ENCODE measurements around the gene HAUS2. TPM values are rescaled to one million over a fixed set of nuclear protein-coding genes. Genes with fewer than 3 reads are reported as not detected.

HAUS2 gene
- total and polyA plus RNA-seq, 2 experiments from 2014 or later = 16.6 to 19.1 TPM

- Histone ChIP-seq H3K36me3 (no peaks in the 10 kb centered on the region), H3K4me3 (no peak overlapping the region), H3K9me3 (ENCODE audit: low read depth) (no peaks in the 10 kb centered on the region), H3K27me3 (peaks cover 40% of the 10 kb centered on the region), H3K27ac (no peak overlapping the region), H3K4me1 (ENCODE audit: low read depth) (peaks cover 14% of the 10 kb centered on the region)
- no peak for DNase-seq (ENCODE audit: low read depth in 1 of 2, low spot score in 1 of 2)
- no peak for TF ChIP-seq CTCF (IDR thresholded peaks at IDR 0.05; ENCODE audit: low read depth, low read length)
Measured at GRCh38 chr15:42582569-42583375, 34.1 kb downstream of the HAUS2 start.

- H3K4me1 ChIP-seq (ENCODE audit: low read depth) = peaks cover 14% of the 10 kb centered on the region
- peak in 1 of 2 donors; percentile 25 for DNase-seq (ENCODE audit: low read depth in 1 of 2, low spot score in 1 of 2)
- no peaks in the 10 kb centered on the region for H3K9me3 ChIP-seq (ENCODE audit: low read depth)
- TF ChIP-seq CTCF (IDR thresholded peaks at IDR 0.05; ENCODE audit: low read depth, low read length) = no peak
- no peaks in the 10 kb centered on the region for H3K36me3 ChIP-seq
- H3K4me3 ChIP-seq = no peak overlapping the region
- H3K27me3 ChIP-seq = peaks cover 27% of the 10 kb centered on the region
- no peak overlapping the region for H3K27ac ChIP-seq
Measured at GRCh38 chr15:42584031-42584765, 35.6 kb downstream of the HAUS2 start.

GRCh38 chr15:42590619-42591237, 42.1 kb downstream of the HAUS2 start:
- Histone ChIP-seq H3K4me1 (ENCODE audit: low read depth) (no peaks in the 10 kb centered on the region), H3K36me3 (no peaks in the 10 kb centered on the region), H3K27ac (no peak overlapping the region), H3K4me3 (no peak overlapping the region), H3K9me3 (ENCODE audit: low read depth) (no peaks in the 10 kb centered on the region), H3K27me3 (no peaks in the 10 kb centered on the region)
- DNase-seq (ENCODE audit: low read depth in 1 of 2, low spot score in 1 of 2) = no peak
- no peak for TF ChIP-seq CTCF (IDR thresholded peaks at IDR 0.05; ENCODE audit: low read depth, low read length)

- DNase-seq (ENCODE audit: low read depth in 1 of 2, low spot score in 1 of 2) = peak in 1 of 2 donors; percentile 64
- peak; percentile 32 for TF ChIP-seq CTCF (IDR thresholded peaks at IDR 0.05; ENCODE audit: low read depth, low read length)
- no peaks in the 10 kb centered on the region for H3K36me3 ChIP-seq
- no peaks in the 10 kb centered on the region for H3K4me1 ChIP-seq (ENCODE audit: low read depth)
- no peaks in the 10 kb centered on the region for H3K9me3 ChIP-seq (ENCODE audit: low read depth)
- H3K4me3 ChIP-seq = no peak overlapping the region
- H3K27me3 ChIP-seq = no peaks in the 10 kb centered on the region
- H3K27ac ChIP-seq = no peak overlapping the region
Measured at GRCh38 chr15:42591238-42591934, 42.7 kb downstream of the HAUS2 start.

- H3K27ac ChIP-seq = no peak overlapping the region
- H3K36me3 ChIP-seq = no peaks in the 10 kb centered on the region
- no peak for TF ChIP-seq CTCF (IDR thresholded peaks at IDR 0.05; ENCODE audit: low read depth, low read length)
- no peaks in the 10 kb centered on the region for H3K27me3 ChIP-seq
- no peak for DNase-seq (ENCODE audit: low read depth in 1 of 2, low spot score in 1 of 2)
- H3K9me3 ChIP-seq (ENCODE audit: low read depth) = no peaks in the 10 kb centered on the region
- H3K4me1 ChIP-seq (ENCODE audit: low read depth) = no peaks in the 10 kb centered on the region
- no peak overlapping the region for H3K4me3 ChIP-seq
Measured at GRCh38 chr15:42592716-42593115, 44.1 kb downstream of the HAUS2 start.
